ENCODE results near the gene RAB21.
A peak's percentile ranks its signal among the peaks of the same experiment; 100 is the strongest.
"Not testable (repeated sequence)": the region's sequence is repeated elsewhere in the genome, so short reads cannot be mapped to it uniquely, and the experiment has no call there.

The RAB21 gene

GRCh38 chr12:71804505-71804904 is 49.8 kb downstream of the RAB21 start:
- Histone ChIP-seq H3K36me3 (no peaks in the 10 kb centered on the region), H3K27me3 (ENCODE audit: insufficient read depth, low read depth, severe bottlenecking) (no peaks in the 10 kb centered on the region), H3K27ac (no peak overlapping the region), H3K4me3 (ENCODE audit: low read depth, low read length) (no peak overlapping the region), H3K9me3 (ENCODE audit: severe bottlenecking) (peaks cover 3% of the 10 kb centered on the region)
- TF ChIP-seq, protein P1, sequence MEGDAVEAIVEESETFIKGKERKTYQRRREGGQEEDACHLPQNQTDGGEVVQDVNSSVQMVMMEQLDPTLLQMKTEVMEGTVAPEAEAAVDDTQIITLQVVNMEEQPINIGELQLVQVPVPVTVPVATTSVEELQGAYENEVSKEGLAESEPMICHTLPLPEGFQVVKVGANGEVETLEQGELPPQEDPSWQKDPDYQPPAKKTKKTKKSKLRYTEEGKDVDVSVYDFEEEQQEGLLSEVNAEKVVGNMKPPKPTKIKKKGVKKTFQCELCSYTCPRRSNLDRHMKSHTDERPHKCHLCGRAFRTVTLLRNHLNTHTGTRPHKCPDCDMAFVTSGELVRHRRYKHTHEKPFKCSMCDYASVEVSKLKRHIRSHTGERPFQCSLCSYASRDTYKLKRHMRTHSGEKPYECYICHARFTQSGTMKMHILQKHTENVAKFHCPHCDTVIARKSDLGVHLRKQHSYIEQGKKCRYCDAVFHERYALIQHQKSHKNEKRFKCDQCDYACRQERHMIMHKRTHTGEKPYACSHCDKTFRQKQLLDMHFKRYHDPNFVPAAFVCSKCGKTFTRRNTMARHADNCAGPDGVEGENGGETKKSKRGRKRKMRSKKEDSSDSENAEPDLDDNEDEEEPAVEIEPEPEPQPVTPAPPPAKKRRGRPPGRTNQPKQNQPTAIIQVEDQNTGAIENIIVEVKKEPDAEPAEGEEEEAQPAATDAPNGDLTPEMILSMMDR (IDR thresholded peaks at IDR 0.05; ENCODE audit: low read depth, low read length): no peak
- peak; percentile 10 for DNase-seq

DNA sequence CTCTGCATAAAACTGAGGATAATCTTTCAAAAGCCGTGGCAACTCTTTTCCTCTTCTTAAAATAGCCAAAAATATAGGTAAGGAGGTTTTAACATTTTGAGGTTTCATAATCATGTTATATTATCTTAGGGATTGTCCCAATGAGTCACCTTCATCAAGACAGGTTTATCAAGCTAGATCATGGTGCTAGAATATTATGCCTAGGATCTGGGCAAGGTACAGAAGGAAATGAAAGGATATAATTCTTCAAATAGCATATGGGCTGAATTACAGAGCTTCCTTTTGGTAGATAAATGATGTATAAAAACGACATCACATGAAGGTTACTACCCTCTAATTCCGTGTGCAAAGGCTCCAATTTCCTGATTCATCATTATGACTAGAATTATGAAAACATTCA is 56.3 kb downstream of the RAB21 start:
- Histone ChIP-seq H3K27ac (no peak overlapping the region), H3K9me3 (ENCODE audit: severe bottlenecking) (no peaks in the 10 kb centered on the region), H3K27me3 (ENCODE audit: insufficient read depth, low read depth, severe bottlenecking) (no peaks in the 10 kb centered on the region), H3K36me3 (no peaks in the 10 kb centered on the region), H3K4me3 (ENCODE audit: low read depth, low read length) (no peak overlapping the region)
- no peak for DNase-seq
- TF ChIP-seq, protein P1 (IDR thresholded peaks at IDR 0.05; ENCODE audit: low read depth, low read length): no peak

DNA sequence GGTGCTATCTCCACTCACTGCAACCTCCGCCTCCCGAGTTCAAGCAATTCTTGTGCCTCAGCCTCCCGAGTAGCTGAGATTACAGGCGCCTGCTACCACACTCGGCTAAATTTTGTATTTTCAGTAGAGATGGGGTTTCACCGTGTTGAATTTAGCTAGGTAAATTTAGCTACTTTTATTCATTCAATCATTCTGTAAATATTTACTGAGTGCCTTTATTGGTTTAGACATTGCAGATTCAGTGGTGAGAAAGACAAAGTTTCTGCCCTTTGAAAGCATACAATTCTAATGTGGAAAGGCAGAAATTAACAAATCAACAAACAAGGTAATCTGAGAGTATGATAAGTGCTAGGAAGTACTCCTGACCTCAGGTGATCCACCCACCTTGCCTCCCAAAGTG is 60.6 kb downstream of the RAB21 start:
- H3K27ac ChIP-seq; DNase-seq; H3K9me3 ChIP-seq (ENCODE audit: severe bottlenecking); H3K36me3 ChIP-seq; H3K4me3 ChIP-seq (ENCODE audit: low read depth, low read length); H3K27me3 ChIP-seq (ENCODE audit: insufficient read depth, low read depth, severe bottlenecking): not testable (repeated sequence)

DNA sequence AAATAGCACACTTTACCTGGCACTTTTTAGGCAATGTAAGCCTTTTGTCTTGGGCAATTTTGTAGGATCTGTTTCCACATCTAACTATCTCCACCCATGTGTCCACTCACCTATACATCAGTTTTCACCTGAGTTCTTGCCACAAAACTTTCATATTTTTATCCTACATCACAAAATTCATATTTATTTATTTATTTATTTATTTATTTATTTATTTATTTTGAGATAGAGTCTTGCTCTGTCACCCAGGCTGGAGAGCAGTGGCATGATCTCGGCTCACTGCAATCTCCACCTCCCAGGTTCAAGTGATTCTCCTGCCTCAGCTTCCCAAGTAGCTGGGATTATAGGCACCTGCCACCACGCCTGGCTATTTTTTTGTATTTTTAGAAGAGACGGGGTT is 67.4 kb downstream of the RAB21 start:
- H3K4me3 ChIP-seq (ENCODE audit: low read depth, low read length); H3K27ac ChIP-seq; H3K27me3 ChIP-seq (ENCODE audit: insufficient read depth, low read depth, severe bottlenecking); H3K9me3 ChIP-seq (ENCODE audit: severe bottlenecking); DNase-seq; H3K36me3 ChIP-seq: not testable (repeated sequence)

DNA sequence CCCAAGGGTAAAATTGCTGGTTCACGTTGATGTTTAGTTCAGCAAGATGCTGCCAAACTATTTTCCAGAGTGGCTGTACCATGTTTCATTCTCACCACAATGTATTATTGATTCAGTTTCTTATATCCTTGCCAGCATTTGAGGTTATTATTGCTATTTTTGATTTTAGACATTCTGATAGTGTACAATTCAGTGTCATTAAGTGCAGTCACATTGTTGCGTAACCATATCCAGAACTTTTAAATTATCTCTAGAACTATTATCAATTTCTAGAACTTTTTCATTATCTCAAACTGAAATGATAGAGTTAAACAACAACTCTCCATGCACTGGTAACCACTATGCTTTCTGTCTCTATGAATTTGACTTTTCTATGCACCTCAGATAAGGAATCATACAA is 74.2 kb downstream of the RAB21 start:
- Histone ChIP-seq H3K27me3 (ENCODE audit: insufficient read depth, low read depth, severe bottlenecking) (no peaks in the 10 kb centered on the region), H3K9me3 (ENCODE audit: severe bottlenecking) (no peaks in the 10 kb centered on the region), H3K4me3 (ENCODE audit: low read depth, low read length) (no peak overlapping the region), H3K27ac (no peak overlapping the region), H3K36me3 (no peaks in the 10 kb centered on the region)
- TF ChIP-seq, protein P1 (IDR thresholded peaks at IDR 0.05; ENCODE audit: low read depth, low read length): no peak
- no peak for DNase-seq

- H3K4me3 ChIP-seq (ENCODE audit: low read depth, low read length): no peak overlapping the region
- H3K9me3 ChIP-seq (ENCODE audit: severe bottlenecking): peaks cover 8% of the 10 kb centered on the region
- H3K27ac ChIP-seq: no peak overlapping the region
- TF ChIP-seq, protein P1 (IDR thresholded peaks at IDR 0.05; ENCODE audit: low read depth, low read length): no peak
- no peaks in the 10 kb centered on the region for H3K27me3 ChIP-seq (ENCODE audit: insufficient read depth, low read depth, severe bottlenecking)
- no peak for DNase-seq
- H3K36me3 ChIP-seq: peaks cover 15% of the 10 kb centered on the region
Measured at GRCh38 chr12:71837356-71837755, 82.7 kb downstream of the RAB21 start.

GRCh38 chr12:71838231-71838630 is 83.6 kb downstream of the RAB21 start:
- Histone ChIP-seq H3K36me3 (peaks cover 16% of the 10 kb centered on the region), H3K27ac (no peak overlapping the region), H3K27me3 (ENCODE audit: insufficient read depth, low read depth, severe bottlenecking) (no peaks in the 10 kb centered on the region), H3K9me3 (ENCODE audit: severe bottlenecking) (peaks cover 8% of the 10 kb centered on the region), H3K4me3 (ENCODE audit: low read depth, low read length) (no peak overlapping the region)
- no peak for DNase-seq
- TF ChIP-seq, protein P1 (IDR thresholded peaks at IDR 0.05; ENCODE audit: low read depth, low read length): no peak
